Uterus (tissue), 2 donors: Measurements from ENCODE around the gene JAKMIP2.

Experiments
- CTCF ChIP-seq, 4 experiments: fragments of 200-600 bp in 2 of 4; fragments of 450-650 bp in 2 of 4; sonication (generic) in 2 of 4; IDR thresholded peaks; one replicate each; pipeline ENCODE4 v1.5.1; 2016 to 2019; ENCODE audit warnings: antibody characterized with exemption in 4 of 4, mild to moderate bottlenecking in 2 of 4, moderate library complexity in 1 of 4
- POLR2A ChIP-seq, 2 donors: fragments of 450-650 bp; IDR thresholded peaks; one replicate each; pipeline ENCODE4 v1.6.1; 2016; ENCODE audit warnings: antibody characterized with exemption in 2 of 2, mild to moderate bottlenecking in 1 of 2, moderate library complexity in 1 of 2

- TF ChIP-seq POLR2A (IDR thresholded peaks at IDR 0.05), result no peak
- peak; percentile 70 to 92 (median 78) for TF ChIP-seq CTCF (IDR thresholded peaks at IDR 0.05)
These were observed 205.6 kb downstream of the JAKMIP2 start for GRCh38 chr5:147576646-147577535.
